Activated CD8-positive, alpha-beta T cell treated with anti-CD3 and anti-CD28 coated beads for 36 hours (primary cell): Measurements from ENCODE around the gene PPIE. TPM values are rescaled to one million over a fixed set of nuclear protein-coding genes. Genes with fewer than 3 reads are reported as not detected.

Experiments
- ATAC-seq: fragments of 200-7000 bp; cut with Tn5 transposase; one replicate; pipeline ENCODE4 v1.10.0; 2021; ENCODE audit warnings: mild to moderate bottlenecking, moderate library complexity
- CTCF ChIA-PET: fragments of 350-600 bp; sonication (Branson Sonifier 250); formaldehyde crosslinking; loops from one replicate; lab custom pipeline; 2021; ENCODE audit warnings: antibody characterized with exemption; lab: Charles Lee
- POLR2A ChIA-PET: fragments of 350-600 bp; sonication (Branson Sonifier 250); formaldehyde crosslinking; loops from one replicate; lab custom pipeline; 2021; ENCODE audit warnings: antibody characterized with exemption; lab: Charles Lee
- DNase-seq: peaks from one replicate; pipeline ENCODE4 v3.0.0-alpha.2; 2020
- H3K27ac Mint-ChIP-seq: one replicate; pipeline ENCODE4 v1.8.0; 2021; ENCODE audit warnings: mild to moderate bottlenecking, mixed read lengths
- H3K27me3 Mint-ChIP-seq: one replicate; pipeline ENCODE4 v1.8.0; 2021; ENCODE audit warnings: mixed read lengths
- H3K36me3 Mint-ChIP-seq: one replicate; pipeline ENCODE4 v1.8.0; 2021; ENCODE audit warnings: low read depth, mixed read lengths
- H3K4me1 Mint-ChIP-seq: one replicate; pipeline ENCODE4 v1.8.0; 2021; ENCODE audit warnings: low read depth, mixed read lengths
- H3K4me3 Mint-ChIP-seq: one replicate; pipeline ENCODE4 v1.8.0; 2021; ENCODE audit warnings: mild to moderate bottlenecking, moderate library complexity, mixed read lengths
- H3K9me3 Mint-ChIP-seq: one replicate; pipeline ENCODE4 v1.8.0; 2021; ENCODE audit warnings: mixed read lengths
- CTCF ChIP-seq: fragments of 200-600 bp; IDR thresholded peaks from one replicate; pipeline ENCODE4 v1.8.0; 2022; ENCODE audit warnings: antibody characterized with exemption, mild to moderate bottlenecking
- intact Hi-C: fragments of 100-400 bp; cut with micrococcal nuclease; formaldehyde crosslinking; loops from one replicate; pipeline ENCODE4 v1.10.0; 2022
- total RNA-seq, 2 experiments: library from RNA; stranded (reverse); gene quantifications; one replicate each; pipeline ENCODE4 v1.2.3, GENCODE V29; 2021

Gene PPIE
- total RNA-seq, 2 experiments from 2014 or later = 71.7 to 74.7 TPM

- Mint-ChIP-seq H3K4me1 (peaks cover 34% of the 10 kb centered on the region), H3K27ac (no peak overlapping the region), H3K9me3 (no peaks in the 10 kb centered on the region), H3K27me3 (peaks cover 28% of the 10 kb centered on the region), H3K4me3 (peak overlapping the region; percentile 76), H3K36me3 (no peaks in the 10 kb centered on the region)
- DNase-seq (peak; percentile 21), ATAC-seq (peak; percentile 5)
- intact Hi-C loops = no loop called here
- POLR2A ChIA-PET = interaction anchor here (0.9 to 4.5 kb wide), 3 partner anchors 9 to 23 kb away, joined by 3 to 33 read pairs (median 7); partner anchors contain the start of gene NT5C1A
- TF ChIP-seq CTCF = no peak
- CTCF ChIA-PET = interaction anchor here (0.6 to 4.2 kb wide), 8 partner anchors 12 to 85 kb away, joined by 3 to 29 read pairs (median 5); partner anchors contain the start of gene NT5C1A
These were observed 47.8 kb upstream of the PPIE start for GRCh38 chr1:39690794-39691382.

- intact Hi-C loops = no loop called here
These were observed 47.1 kb upstream of the PPIE start, which contains the start of gene HPCAL4 for GRCh38 chr1:39691383-39692151. TSS of gene HPCAL4 (minus strand) at chr1:39691433. CDS start at chr1:39684603, 6,830 bp downstream.

GRCh38 chr1:39692152-39693074 is 46.3 kb upstream of the PPIE start:
- ATAC-seq = no peak
- Mint-ChIP-seq H3K9me3 (no peaks in the 10 kb centered on the region), H3K4me1 (peaks cover 34% of the 10 kb centered on the region), H3K36me3 (no peaks in the 10 kb centered on the region), H3K27ac (no peak overlapping the region), H3K4me3 (peak overlapping the region; percentile 76), H3K27me3 (peaks cover 23% of the 10 kb centered on the region)
- ChIA-PET CTCF (interaction anchor here (0.8 to 4.2 kb wide), 11 partner anchors 8 to 107 kb away, joined by 3 to 29 read pairs (median 6); partner anchors contain the start of gene NT5C1A), POLR2A (interaction anchor here (0.8 to 4.5 kb wide), 4 partner anchors 7 to 1547 kb away, joined by 3 to 33 read pairs (median 5); partner anchors contain the start of gene NT5C1A)
- intact Hi-C loops = no loop called here
- TF ChIP-seq CTCF = no peak
- DNase-seq = peak; percentile 34

More at GRCh38 chr1:39691383-39692151, 47.1 kb upstream of the PPIE start, which contains the start of gene HPCAL4:
- ATAC-seq (peak; percentile 94), DNase-seq (peak; percentile 93)
- H3K27me3 Mint-ChIP-seq = peaks cover 25% of the 10 kb centered on the region
- TF ChIP-seq CTCF = no peak
- H3K9me3 Mint-ChIP-seq = no peaks in the 10 kb centered on the region
- no peaks in the 10 kb centered on the region for H3K36me3 Mint-ChIP-seq
- H3K4me3 Mint-ChIP-seq = peak within 1 kb of the TSS; percentile 76
- CTCF ChIA-PET = interaction anchor here (0.6 to 4.2 kb wide), 11 partner anchors 10 to 108 kb away, joined by 3 to 29 read pairs (median 6); partner anchors contain the start of gene NT5C1A
- no peak within 1 kb of the TSS for H3K27ac Mint-ChIP-seq
- POLR2A ChIA-PET = interaction anchor here (0.8 to 4.5 kb wide), 4 partner anchors 8 to 1548 kb away, joined by 3 to 33 read pairs (median 5); partner anchors contain the start of gene NT5C1A
- H3K4me1 Mint-ChIP-seq = peaks cover 34% of the 10 kb centered on the region

- no peak overlapping the region for H3K4me3 Mint-ChIP-seq
- ATAC-seq = peak; percentile 9
- DNase-seq = peak; percentile 31
- H3K9me3 Mint-ChIP-seq = no peaks in the 10 kb centered on the region
- peaks cover 21% of the 10 kb centered on the region for H3K27me3 Mint-ChIP-seq
- no peaks in the 10 kb centered on the region for H3K36me3 Mint-ChIP-seq
- no peak overlapping the region for H3K27ac Mint-ChIP-seq
- CTCF ChIA-PET = interaction anchor here (1.1 to 3.9 kb wide), 8 partner anchors 13 to 152 kb away, joined by 3 to 23 read pairs (median 4); partner anchors contain the start of gene NT5C1A
- intact Hi-C loops = no loop called here
- H3K4me1 Mint-ChIP-seq = peaks cover 34% of the 10 kb centered on the region
- POLR2A ChIA-PET = interaction anchor here (1.3 to 4.5 kb wide), 3 partner anchors 10 to 46 kb away, joined by 3 to 33 read pairs (median 4); partner anchors contain the start of gene NT5C1A
- TF ChIP-seq CTCF = no peak
These were observed 44.7 kb upstream of the PPIE start for GRCh38 chr1:39694026-39694425.
